Immature natural killer cell (primary cell): ENCODE data around the gene ARL8A. TPM values are rescaled to one million over a fixed set of nuclear protein-coding genes. Genes with fewer than 3 reads are reported as not detected.
A peak's percentile ranks its signal among the peaks of the same experiment; 100 is the strongest.

Experiments used
- DNase-seq, 3 donors: peaks; one replicate each; pipeline ENCODE4 v3.0.0; 2022; ENCODE audit warnings: mixed read lengths in 1 of 3
- H3K27ac Mint-ChIP-seq, 6 donors: one replicate each; pipeline ENCODE4 v1.8.0; 2020; ENCODE audit warnings: mixed read lengths in 6 of 6, mild to moderate bottlenecking in 5 of 6, inconsistent platforms in 4 of 6, moderate library complexity in 3 of 6
- H3K27me3 Mint-ChIP-seq, 3 donors: one replicate each; pipeline ENCODE4 v1.8.0; 2020 to 2021; ENCODE audit warnings: low read depth in 3 of 3, mild to moderate bottlenecking in 3 of 3, mixed read lengths in 3 of 3, moderate library complexity in 3 of 3, inconsistent platforms in 1 of 3
- H3K36me3 Mint-ChIP-seq, 3 donors: one replicate each; pipeline ENCODE4 v1.8.0; 2020; ENCODE audit warnings: mixed read lengths in 3 of 3, inconsistent platforms in 2 of 3, mild to moderate bottlenecking in 2 of 3
- H3K4me1 Mint-ChIP-seq, 2 donors: one replicate each; pipeline ENCODE4 v1.8.0; 2020; ENCODE audit warnings: inconsistent platforms in 2 of 2, mild to moderate bottlenecking in 2 of 2, mixed read lengths in 2 of 2, moderate library complexity in 1 of 2
- H3K4me3 Mint-ChIP-seq, 5 donors: one replicate each; pipeline ENCODE4 v1.8.0; 2020; ENCODE audit warnings: mild to moderate bottlenecking in 5 of 5, mixed read lengths in 5 of 5, inconsistent platforms in 3 of 5, moderate library complexity in 3 of 5
- H3K9me3 Mint-ChIP-seq, 6 donors: one replicate each; pipeline ENCODE4 v1.8.0; 2020; ENCODE audit warnings: mild to moderate bottlenecking in 6 of 6, mixed read lengths in 6 of 6, inconsistent platforms in 4 of 6, moderate library complexity in 3 of 6
- polyA plus RNA-seq, 3 donors: library from polyadenylated mRNA; unstranded; fragments of 300-500 nt; fragmentation: Illumina TruSeq; gene quantifications; one replicate each; pipeline ENCODE4 v1.2.3, GENCODE V29; 2021

The ARL8A gene
- polyA plus RNA-seq, 3 donors from 2014 or later, result 9.7 to 15.0 (median 11.0) TPM

DNA sequence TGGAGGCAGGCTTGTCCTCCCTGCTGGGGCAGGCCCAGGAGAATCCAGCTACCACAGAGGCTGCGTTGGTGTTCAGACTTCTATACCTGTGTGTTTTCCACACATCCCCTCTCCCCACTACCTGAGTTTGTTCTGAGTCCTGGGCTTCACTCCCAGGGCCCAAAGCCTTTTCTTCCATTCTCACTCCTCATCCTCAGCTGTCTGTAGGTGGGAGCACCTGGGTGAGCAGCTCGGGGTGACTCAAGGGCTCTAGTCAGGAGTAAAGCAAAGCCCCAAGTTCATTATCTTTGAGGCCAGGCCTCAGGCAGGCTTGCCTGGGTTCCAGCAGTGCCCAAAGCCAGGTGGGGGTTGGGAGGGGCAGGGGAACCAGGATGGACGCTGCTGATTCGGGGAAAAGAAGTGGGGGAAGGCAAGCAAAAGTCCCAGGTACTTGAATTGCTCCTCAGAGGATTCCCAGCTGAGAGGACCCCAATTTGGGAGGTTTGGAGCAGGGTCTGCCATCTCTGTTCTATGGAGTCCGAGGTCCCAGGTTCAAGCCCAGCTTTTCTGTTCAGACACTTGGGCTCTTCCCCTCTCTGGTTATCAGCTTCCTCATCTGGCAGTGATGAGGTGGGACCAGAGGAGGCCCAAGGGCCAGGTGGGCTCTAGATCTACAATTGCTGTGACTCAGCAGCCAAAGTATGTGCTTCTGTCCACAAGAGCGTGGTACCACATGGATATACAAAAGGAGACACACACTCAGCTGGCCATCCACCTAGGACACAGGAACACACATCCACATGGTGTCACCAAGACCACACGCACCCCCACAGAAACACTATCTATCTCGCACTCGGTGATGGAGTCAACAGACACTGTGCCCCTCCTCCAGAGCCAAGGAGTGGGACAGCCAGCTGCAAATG, 21.7 kb upstream of the ARL8A start:
- Mint-ChIP-seq H3K27me3 (peaks cover 0 to 2% (median 1%) of the 10 kb centered on the region in 3 donors), H3K4me3 (peak overlapping the region in 1 of 5 donors; percentile 53), H3K9me3 (no peaks in the 10 kb centered on the region), H3K36me3 (no peaks in the 10 kb centered on the region), H3K4me1 (peaks cover 38 to 48% of the 10 kb centered on the region in 2 donors), H3K27ac (peak overlapping the region in 1 of 6 donors; percentile 57)
- no peak for DNase-seq

DNA sequence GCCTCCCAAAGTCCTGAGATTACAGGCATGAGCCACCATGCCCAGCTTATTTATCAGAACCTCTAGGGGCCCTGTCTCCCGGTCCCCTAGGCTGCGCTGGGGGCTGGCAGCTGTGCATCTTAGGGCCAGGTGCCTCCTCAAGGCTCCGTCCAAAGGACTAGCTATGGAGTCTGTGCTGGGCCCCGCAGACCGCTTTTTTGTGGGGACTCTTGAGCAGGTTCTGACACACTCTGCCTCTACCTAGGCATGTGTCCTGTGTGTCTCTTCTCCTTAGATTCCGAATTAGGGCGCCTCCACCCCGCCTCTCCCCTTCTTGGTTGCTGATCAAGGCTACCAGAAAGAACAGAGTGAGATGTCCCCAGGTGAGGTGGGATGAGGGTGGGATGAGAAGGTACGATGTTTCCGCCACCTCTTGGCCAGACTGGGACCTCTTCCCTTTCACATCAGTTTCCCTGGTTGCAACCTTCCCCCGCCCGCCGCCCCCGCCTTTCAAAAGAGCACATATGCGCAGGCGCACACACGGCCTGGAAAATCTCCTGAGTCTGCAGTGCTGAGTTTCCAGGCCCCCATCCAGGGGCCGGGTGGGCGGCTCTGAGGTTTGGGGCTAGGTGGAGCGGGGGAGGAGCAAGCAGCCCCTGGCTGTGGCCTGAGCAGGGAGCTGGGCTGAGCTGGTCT, 20.9 kb upstream of the ARL8A start:
- H3K9me3 Mint-ChIP-seq, result no peaks in the 10 kb centered on the region
- peaks cover 46 to 55% of the 10 kb centered on the region in 2 donors for H3K4me1 Mint-ChIP-seq
- H3K36me3 Mint-ChIP-seq, result no peaks in the 10 kb centered on the region
- DNase-seq, result no peak
- H3K4me3 Mint-ChIP-seq, result peak overlapping the region in 4 of 5 donors; percentile 17 to 82 (median 70)
- peak overlapping the region in 5 of 6 donors; percentile 5 to 91 (median 74) for H3K27ac Mint-ChIP-seq
- peaks cover under 1 to 6% (median 2%) of the 10 kb centered on the region in 3 donors for H3K27me3 Mint-ChIP-seq

GRCh38 chr1:202164271-202165037, 19.9 kb upstream of the ARL8A start:
- Mint-ChIP-seq H3K27me3 (peaks cover 7 to 15% (median 7%) of the 10 kb centered on the region in 3 donors), H3K27ac (peak overlapping the region; percentile 54 to 91 (median 78)), H3K36me3 (no peaks in the 10 kb centered on the region), H3K9me3 (peaks cover 0 to under 1% (median 0%) of the 10 kb centered on the region in 6 donors), H3K4me3 (peak overlapping the region; percentile 17 to 82 (median 71)), H3K4me1 (peaks cover 55 to 64% of the 10 kb centered on the region in 2 donors)
- peak; percentile 63 to 77 (median 71) for DNase-seq

GRCh38 chr1:202163281-202164270, 19.0 kb upstream of the ARL8A start:
- Mint-ChIP-seq H3K4me3 (peak overlapping the region in 4 of 5 donors; percentile 30 to 96 (median 65)), H3K9me3 (peaks cover 0 to 1% (median 0%) of the 10 kb centered on the region in 6 donors), H3K27ac (peak overlapping the region; percentile 53 to 100 (median 91)), H3K27me3 (peaks cover 7 to 16% (median 10%) of the 10 kb centered on the region in 3 donors), H3K4me1 (peaks cover 64 to 73% of the 10 kb centered on the region in 2 donors), H3K36me3 (no peaks in the 10 kb centered on the region)
- DNase-seq, result no peak

DNA sequence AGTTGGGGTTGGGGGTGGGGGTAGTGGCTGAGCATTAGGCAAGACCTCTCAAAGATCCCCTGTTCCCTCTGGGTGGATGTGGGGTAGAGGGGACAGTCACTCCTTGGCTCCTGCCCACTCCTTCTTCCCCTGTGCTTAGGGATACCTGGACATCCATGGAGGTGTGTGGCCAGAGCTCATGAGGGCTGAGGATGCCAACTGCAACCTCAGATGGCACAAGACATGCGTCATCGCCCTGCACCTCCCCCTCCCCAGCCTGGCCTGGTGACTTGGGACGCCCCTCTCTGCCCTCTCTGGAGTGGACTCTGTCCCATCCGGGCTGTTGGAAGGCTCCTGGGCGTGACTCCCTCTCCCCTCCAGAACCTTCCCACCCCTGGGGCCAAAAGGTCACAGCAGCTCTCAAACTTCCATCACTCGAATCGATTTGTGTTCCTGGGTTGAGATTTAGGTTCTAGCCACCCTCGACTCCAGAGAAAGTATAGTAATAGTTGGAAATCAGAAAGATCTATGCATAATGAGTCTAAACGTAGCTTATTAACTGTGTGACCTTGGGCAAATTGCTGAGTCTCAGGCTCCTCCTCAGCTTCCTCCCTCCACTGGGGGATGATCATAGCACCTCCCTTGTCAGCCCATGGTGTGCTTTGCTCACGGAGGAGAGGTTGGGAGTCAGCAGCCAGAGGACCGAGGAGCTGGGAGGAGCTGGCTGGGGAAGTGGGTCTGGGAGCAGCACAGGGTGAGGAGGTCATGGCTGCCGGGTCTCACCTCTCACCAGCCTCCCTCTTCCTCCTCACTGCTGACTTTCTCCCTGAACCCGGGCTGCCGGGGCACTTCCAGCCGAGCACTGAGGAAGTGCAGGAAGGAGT, 18.1 kb upstream of the ARL8A start:
- H3K4me3 Mint-ChIP-seq, result peak overlapping the region; percentile 60 to 98 (median 77)
- peak overlapping the region; percentile 79 to 100 (median 90) for H3K27ac Mint-ChIP-seq
- DNase-seq, result no peak
- peaks cover 73 to 82% of the 10 kb centered on the region in 2 donors for H3K4me1 Mint-ChIP-seq
- peaks cover 7 to 16% (median 10%) of the 10 kb centered on the region in 3 donors for H3K27me3 Mint-ChIP-seq
- peaks cover 0 to 1% (median 0%) of the 10 kb centered on the region in 6 donors for H3K9me3 Mint-ChIP-seq
- no peaks in the 10 kb centered on the region for H3K36me3 Mint-ChIP-seq

DNA sequence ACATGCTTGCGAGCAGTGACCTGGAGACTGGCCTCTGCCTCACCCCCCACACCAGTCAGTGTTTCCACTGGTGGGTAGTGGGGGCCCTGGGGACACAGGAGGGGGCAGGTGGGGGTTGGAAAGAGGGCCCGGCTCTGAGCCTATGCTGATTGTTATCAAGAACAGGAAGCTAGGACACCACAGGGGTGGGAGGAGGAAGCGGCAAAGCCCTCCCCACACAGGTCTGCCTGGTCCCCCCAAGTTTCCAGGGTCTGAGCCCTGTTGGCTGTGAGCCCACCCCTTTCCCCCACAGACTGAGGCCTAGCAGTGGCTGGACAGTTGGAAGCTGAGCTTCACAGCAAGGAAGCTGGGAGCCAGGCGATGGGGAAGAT, 17.5 kb upstream of the ARL8A start:
- Mint-ChIP-seq H3K36me3 (peaks cover 0 to 3% (median 0%) of the 10 kb centered on the region in 3 donors), H3K27me3 (peaks cover 7 to 16% (median 10%) of the 10 kb centered on the region in 3 donors), H3K4me1 (peaks cover 78 to 85% of the 10 kb centered on the region in 2 donors), H3K27ac (peak overlapping the region; percentile 89 to 100 (median 95)), H3K4me3 (peak overlapping the region in 4 of 5 donors; percentile 60 to 98 (median 86)), H3K9me3 (peaks cover 0 to 1% (median 0%) of the 10 kb centered on the region in 6 donors)
- peak; percentile 33 to 45 (median 34) for DNase-seq

- H3K4me3 Mint-ChIP-seq, result peak overlapping the region; percentile 96 to 98 (median 98)
- peaks cover 0 to 1% (median 0%) of the 10 kb centered on the region in 6 donors for H3K9me3 Mint-ChIP-seq
- peaks cover 0 to 4% (median under 1%) of the 10 kb centered on the region in 3 donors for H3K36me3 Mint-ChIP-seq
- H3K27ac Mint-ChIP-seq, result peak overlapping the region; percentile 93 to 100 (median 100)
- H3K4me1 Mint-ChIP-seq, result peaks cover 79 to 87% of the 10 kb centered on the region in 2 donors
- peaks cover 7 to 16% (median 10%) of the 10 kb centered on the region in 3 donors for H3K27me3 Mint-ChIP-seq
- DNase-seq, result no peak
These were observed 16.9 kb upstream of the ARL8A start for GRCh38 chr1:202161151-202162046.

GRCh38 chr1:202160377-202160940, 15.9 kb upstream of the ARL8A start, which contains the start of gene PTPN7:
TSS of gene PTPN7 (minus strand) at chr1:202160602. CDS start at chr1:202159402, 1,200 bp downstream.
- Mint-ChIP-seq H3K9me3 (peaks cover 0 to 1% (median 0%) of the 10 kb centered on the region in 6 donors), H3K36me3 (peaks cover 6 to 11% (median 8%) of the 10 kb centered on the region in 3 donors), H3K4me3 (peak within 1 kb of the TSS; percentile 96 to 98 (median 98)), H3K27me3 (peaks cover 7 to 18% (median 10%) of the 10 kb centered on the region in 3 donors), H3K4me1 (peaks cover 88% of the 10 kb centered on the region in 2 donors), H3K27ac (peak within 1 kb of the TSS; percentile 93 to 100 (median 100))
- DNase-seq, result peak; percentile 73 to 79 (median 79)

GRCh38 chr1:202159534-202160371, 15.2 kb upstream of the ARL8A start:
- peaks cover 9 to 18% (median 15%) of the 10 kb centered on the region in 3 donors for H3K36me3 Mint-ChIP-seq
- H3K4me3 Mint-ChIP-seq, result peak overlapping the region; percentile 96 to 98 (median 98)
- DNase-seq, result peak; percentile 74 to 76 (median 75)
- peak overlapping the region; percentile 93 to 100 (median 100) for H3K27ac Mint-ChIP-seq
- peaks cover 7 to 18% (median 10%) of the 10 kb centered on the region in 3 donors for H3K27me3 Mint-ChIP-seq
- H3K4me1 Mint-ChIP-seq, result peaks cover 88 to 92% of the 10 kb centered on the region in 2 donors
- peaks cover 0 to 1% (median 0%) of the 10 kb centered on the region in 6 donors for H3K9me3 Mint-ChIP-seq
